HepG2 (cell line): ENCODE data around the gene KLF3. TPM values are rescaled to one million over a fixed set of nuclear protein-coding genes. Genes with fewer than 3 reads are reported as not detected.

Experiments
- ATAC-seq: fragments of 200-7000 bp; cut with Tn5 transposase; 3 replicates; pipeline ENCODE4 v1.9.1; 2020; ENCODE audit warnings: mild to moderate bottlenecking, moderate library complexity
- BruUV-seq: library from RNA; stranded (reverse); fragments of 400-500 nt; replicated peaks from 2 replicates; lab custom pipeline; 2021; lab: Mats Ljungman, UMichigan
- CTCF ChIA-PET: fragments of 300-600 bp; formaldehyde crosslinking; extraction: SDS; loops from one replicate; lab custom pipeline; 2021; ENCODE audit warnings: low total read pairs, inconsistent platforms, low intra/inter-chr PET ratio; lab: Yijun Ruan, JAX
- POLR2A ChIA-PET: fragments of 350-600 bp; sonication (Branson Sonifier 250); formaldehyde crosslinking; loops from one replicate; lab custom pipeline; 2020; ENCODE audit warnings: antibody characterized with exemption, inconsistent platforms; lab: Yijun Ruan, JAX
- DNase-seq: peaks from one replicate; pipeline ENCODE4 v3.0.0-alpha.2; 2015; ENCODE audit warnings: low spot score
- FAIRE-seq: peaks from 3 replicates; lab custom pipeline; 2011; peaks lifted over from hg19 to GRCh38; lab: Jason Lieb, UNC
- H2AFZ ChIP-seq: one replicate; pipeline ENCODE4 v1.6.1; 2011; ENCODE audit warnings: low read length, inconsistent platforms
- H3K27ac ChIP-seq: fragments of 300-600 bp; 3 replicates; pipeline ENCODE4 v1.8.0; 2011; ENCODE audit warnings: mixed run types, mild to moderate bottlenecking, mixed read lengths, low read length, inconsistent platforms; ENCODE audit not compliant: insufficient read depth; ENCODE audit errors: extremely low read length
- H3K27me3 ChIP-seq, 2 experiments: fragments of 200-600 bp in 1 of 2; 2 replicates in 1 of 2; 3 replicates in 1 of 2; pipeline versions ENCODE4 v1.6.0 to v1.8.0; 2011; ENCODE audit warnings: low read length in 2 of 2, mild to moderate bottlenecking in 2 of 2, moderate library complexity in 2 of 2, inconsistent platforms in 1 of 2; ENCODE audit not compliant: insufficient read depth in 2 of 2, control insufficient read depth in 1 of 2
- H3K36me3 ChIP-seq, 2 experiments: fragments of 200-600 bp in 1 of 2; replicated peaks in 1 of 2; 2 replicates in 1 of 2; 3 replicates in 1 of 2; pipeline versions ENCODE4 v1.5.1 to v1.8.0; 2011; ENCODE audit warnings: low read length in 2 of 2, inconsistent platforms in 1 of 2; ENCODE audit not compliant: insufficient read depth in 2 of 2, control insufficient read depth in 1 of 2
- H3K4me1 ChIP-seq: 2 replicates; pipeline ENCODE4 v1.5.1; 2012; ENCODE audit warnings: low read length, inconsistent platforms; ENCODE audit not compliant: insufficient read depth
- H3K4me2 ChIP-seq: 2 replicates; pipeline ENCODE4 v1.6.0; 2011; ENCODE audit warnings: low read depth, low read length, inconsistent platforms
- H3K4me3 ChIP-seq, 3 experiments: fragments of 200-600 bp in 1 of 3; sonication (generic), shearing (Covaris generic) in 1 of 3; replicated peaks in 1 of 3; 2 replicates each; pipeline ENCODE4 v1.5.1; 2011 to 2016; ENCODE audit warnings: low read length in 3 of 3, inconsistent platforms in 2 of 3, low read depth in 2 of 3, mild to moderate bottlenecking in 2 of 3, control low read depth in 1 of 3, mixed read lengths in 1 of 3; ENCODE audit not compliant: insufficient read depth in 1 of 3
- H3K79me2 ChIP-seq: one replicate; pipeline ENCODE4 v1.6.1; 2011; ENCODE audit warnings: low read length, inconsistent platforms; ENCODE audit not compliant: insufficient read depth
- H3K9ac ChIP-seq: 2 replicates; pipeline ENCODE4 v1.6.0; 2011; ENCODE audit warnings: mild to moderate bottlenecking, low read depth, low read length, inconsistent platforms; ENCODE audit not compliant: insufficient read depth
- H3K9me3 ChIP-seq: 2 replicates; pipeline ENCODE4 v1.5.1; 2012; ENCODE audit warnings: mild to moderate bottlenecking, low read length
- H4K20me1 ChIP-seq: 2 replicates; pipeline ENCODE4 v1.6.0; 2011; ENCODE audit warnings: inconsistent platforms, mild to moderate bottlenecking, low read length, moderate library complexity; ENCODE audit not compliant: insufficient read depth
- AKAP8 ChIP-seq: sonication (generic); formaldehyde crosslinking; IDR thresholded peaks from 2 replicates; pipeline ENCODE4 v1.5.1; 2020; ENCODE audit warnings: mild to moderate bottlenecking, missing genetic modification reagents
- DMAP1 ChIP-seq: IDR thresholded peaks from 2 replicates; pipeline ENCODE4 v1.6.1; 2016
- DNMT3B ChIP-seq: conservative IDR thresholded peaks from 2 replicates; pipeline ENCODE4 v1.6.1; 2016; ENCODE audit warnings: missing biosample characterization, control low read depth
- ELF3 ChIP-seq: IDR thresholded peaks from 2 replicates; pipeline ENCODE4 v1.6.1; 2016; ENCODE audit warnings: missing genetic modification reagents, missing compliant biosample characterization
- KDM5A ChIP-seq: fragments of 200-600 bp; sonication (generic); IDR thresholded peaks from 2 replicates; pipeline ENCODE4 v1.7.0; 2018; ENCODE audit warnings: antibody characterized with exemption, mild to moderate bottlenecking, low read length, borderline replicate concordance
- LCORL ChIP-seq, 2 experiments: fragments of 450-650 bp in 1 of 2; sonication (generic) in 1 of 2; formaldehyde crosslinking in 1 of 2; IDR thresholded peaks; 2 replicates each; pipeline versions ENCODE4 v1.5.0 to v1.6.1; 2017 to 2020; ENCODE audit warnings: antibody characterized with exemption in 1 of 2, missing genetic modification reagents in 1 of 2
- MED1 ChIP-seq: sonication (generic); formaldehyde crosslinking; IDR thresholded peaks from 2 replicates; pipeline ENCODE4 v1.4.0; 2020; ENCODE audit warnings: missing genetic modification reagents
- MTF2 ChIP-seq: sonication (generic); formaldehyde crosslinking; IDR thresholded peaks from 2 replicates; pipeline ENCODE4 v1.5.0; 2020; ENCODE audit warnings: missing genetic modification reagents, borderline replicate concordance
- REXO4 ChIP-seq: sonication (generic); formaldehyde crosslinking; IDR thresholded peaks from 2 replicates; pipeline ENCODE4 v1.8.0; 2022; ENCODE audit warnings: missing genetic modification reagents, mild to moderate bottlenecking, borderline replicate concordance
- RXRB ChIP-seq: IDR thresholded peaks from 2 replicates; pipeline ENCODE4 v1.6.1; 2016; ENCODE audit warnings: borderline replicate concordance, missing genetic modification reagents, missing compliant biosample characterization
- SMAD1 ChIP-seq: sonication (generic); formaldehyde crosslinking; IDR thresholded peaks from 2 replicates; pipeline ENCODE4 v1.4.0; 2020; ENCODE audit warnings: missing genetic modification reagents, low read depth, mild to moderate bottlenecking, borderline replicate concordance
- SMC3 ChIP-seq: IDR thresholded peaks from 2 replicates; pipeline ENCODE4 v1.6.1; 2011; ENCODE audit warnings: low read length, improper control_type of control experiment
- TBX3 ChIP-seq: fragments of 450-650 bp; IDR thresholded peaks from 2 replicates; pipeline ENCODE4 v1.6.1; 2017; ENCODE audit warnings: antibody characterized with exemption, mild to moderate bottlenecking, inconsistent platforms, borderline replicate concordance
- ZNF292 ChIP-seq: sonication (generic); formaldehyde crosslinking; IDR thresholded peaks from 2 replicates; pipeline ENCODE4 v1.8.1; 2022; ENCODE audit warnings: mild to moderate bottlenecking, low read depth, missing genetic modification reagents, borderline replicate concordance
- ZNF781 ChIP-seq: sonication (generic); formaldehyde crosslinking; IDR thresholded peaks from 2 replicates; pipeline ENCODE4 v1.5.1; 2020; ENCODE audit warnings: borderline replicate concordance, mild to moderate bottlenecking, missing genetic modification reagents; ENCODE audit errors: not compliant biosample characterization
- WGBS: methylation state at CpG from one replicate; pipeline ENCODE4 v1.1.6; 2017; ENCODE audit warnings: low lambda C conversion rate; 5-methylcytosine and 5-hydroxymethylcytosine counted together
- in situ Hi-C: cut with HindIII; loops from 2 replicates; pipeline ENCODE4 v1.10.0; 2017; ENCODE audit warnings: low pct_unique_long_range_greater_than_20kb; ENCODE audit not compliant: extremely low pct_ligation_motif_present
- intact Hi-C: fragments of 100-400 bp; cut with micrococcal nuclease; formaldehyde crosslinking; loops from one replicate; pipeline ENCODE4 v1.10.0; 2022; ENCODE audit not compliant: unreplicated experiment
- polyA plus RNA-seq, 8 experiments: library from polyadenylated mRNA; depleted of rRNA in 3 of 8; stranded (reverse) in 7 of 8; unstranded in 1 of 8; fragments of >200 nt; fragmentation: Illumina TruSeq in 4 of 8; extraction: Trizol in 4 of 8; gene quantifications; 2 replicates each; pipeline versions ENCODE4 v1.2.1 to v1.2.3, GENCODE V29; 2011 to 2016; ENCODE audit warnings: low read depth in 4 of 8, missing spikeins in 1 of 8, mixed read lengths in 1 of 8; ENCODE audit not compliant: insufficient read depth in 1 of 8
- total RNA-seq, 5 experiments: library from RNA; depleted of rRNA; stranded (reverse); fragments of >200 nt; fragmentation: Illumina TruSeq; extraction: Trizol; gene quantifications; 2 replicates each; pipeline ENCODE4 v1.2.3, GENCODE V29; 2016; ENCODE audit warnings: low read depth in 1 of 5

The KLF3 gene
- total and polyA plus RNA-seq, 2 of the 13 experiments (the other 11 are each of a cell fraction or from before 2014, with no cell fraction given), result 29.1 to 37.8 TPM

- 0 out of 2 replicates have a peak, but pooled peaks have one; percentile 37 for TF ChIP-seq ZNF292 (CRISPR knock-in tag)
- TF ChIP-seq ZNF781, result peak; percentile 23
- no peak for TF ChIP-seq DNMT3B (CRISPR knock-in tag)
- no peak for TF ChIP-seq MTF2 (CRISPR knock-in tag)
- TF ChIP-seq MED1 (CRISPR knock-in tag), result peak; percentile 21; the same call in 1 of the 2 replicates
Measured at GRCh38 chr4:38674258-38675144, 10.5 kb downstream of the KLF3 start (continued).

GRCh38 chr4:38675146-38676121 is 11.4 kb downstream of the KLF3 start:
- 12% methylated on average over 7 of the region's 7 CpGs for WGBS
- Histone ChIP-seq H3K36me3 (peaks cover 0 to 21% of the 10 kb centered on the region in 2 experiments; a peak in 3 of 5 replicates), H3K4me1 (peaks cover 73% of the 10 kb centered on the region), H3K4me3 (peak overlapping the region in 2 of 3 experiments; percentile 26 to 57; a peak in 2 of 6 replicates), H3K9me3 (no peaks in the 10 kb centered on the region), H4K20me1 (peaks cover 44% of the 10 kb centered on the region), H3K4me2 (peak overlapping the region; percentile 81), H3K27ac (peak overlapping the region; percentile 78), H3K27me3 (no peaks in the 10 kb centered on the region), H2AFZ (no peak overlapping the region), H3K9ac (peak overlapping the region; percentile 37), H3K79me2 (peaks cover 98% of the 10 kb centered on the region)
- POLR2A ChIA-PET, result interaction anchor here (1.2 to 2.6 kb wide), 5 partner anchors 10 to 496 kb away, joined by 4 to 9 read pairs (median 6); no protein-coding TSS in a partner anchor
- intact Hi-C loops, result loop anchor here (1.0 to 10.0 kb wide), 6 partner anchors 57 to 613 kb away; no protein-coding TSS in a partner anchor
- CTCF ChIA-PET, result interaction anchor here (1.9 to 3.0 kb wide), 3 partner anchors 356 to 613 kb away, joined by 9 to 32 read pairs (median 10); no protein-coding TSS in a partner anchor
- DNase-seq (peak; percentile 77), FAIRE-seq (peak; percentile 54), ATAC-seq (peak; percentile 13)
- no TSS peak for BruUV-seq
- in situ Hi-C loops, result no loop called here
- TF ChIP-seq AKAP8 (no peak), DMAP1 (CRISPR knock-in tag) (no peak), SMC3 (peak; percentile 96), KDM5A (peak; percentile 36; the same call in 1 of the 2 replicates), RXRB (CRISPR knock-in tag) (peak; percentile 27; the same call in 1 of the 2 replicates), REXO4 (CRISPR knock-in tag) (no peak), LCORL (IDR thresholded peaks at IDR 0.05) (no peak), LCORL (CRISPR knock-in tag; IDR thresholded peaks at IDR 0.05) (0 out of 2 replicates have a peak, but pooled peaks have one; percentile 24), TBX3 (no peak), SMAD1 (CRISPR knock-in tag) (no peak), ELF3 (CRISPR knock-in tag) (0 out of 2 replicates have a peak, but pooled peaks have one; percentile 23)
